AG04449 (cell line): ENCODE results near the gene ADGB.
A peak's percentile ranks its signal among the peaks of the same experiment; 100 is the strongest.
"Not testable (repeated sequence)": the region's sequence is repeated elsewhere in the genome, so short reads cannot be mapped to it uniquely, and the experiment has no call there.

ENCODE experiments used
- CTCF ChIA-PET: fragments of 350-600 bp; formaldehyde crosslinking; extraction: SDS; loops from one replicate; lab custom pipeline; 2021; ENCODE audit warnings: antibody characterized with exemption; lab: Yijun Ruan, JAX
- POLR2A ChIA-PET: fragments of 400-600, 350-600 bp; formaldehyde crosslinking; extraction: SDS; loops from one replicate; lab custom pipeline; 2020; ENCODE audit warnings: antibody characterized with exemption, inconsistent platforms; lab: Yijun Ruan, JAX
- DNase-seq: peaks from one replicate; pipeline ENCODE4 v3.0.0-alpha.2; 2010; ENCODE audit warnings: low read depth, low spot score
- H3K4me3 ChIP-seq: 2 replicates; pipeline ENCODE4 v1.5.1; 2011; ENCODE audit warnings: low read depth, mild to moderate bottlenecking, control low read depth, low read length
- CTCF ChIP-seq: IDR thresholded peaks from one replicate; pipeline ENCODE4 v1.5.1; 2011; ENCODE audit warnings: mild to moderate bottlenecking, moderate library complexity, low read length, control low read depth, inconsistent platforms; ENCODE audit not compliant: insufficient read depth; ENCODE audit errors: missing control alignments

Gene ADGB

GRCh38 chr6:146851837-146852236 lies 253.1 kb downstream of the ADGB start:
- TF ChIP-seq CTCF, result no peak
- CTCF ChIA-PET, result no interaction called here
- DNase-seq, result peak; percentile 72

GRCh38 chr6:146854521-146855255 lies 255.9 kb downstream of the ADGB start:
- H3K4me3 ChIP-seq, DNase-seq, POLR2A ChIA-PET: not testable (repeated sequence)
- CTCF ChIA-PET, result interaction anchor here (0.9 to 1.5 kb wide), 2 partner anchors 11 to 48 kb away, joined by 4 read pairs; no protein-coding TSS in a partner anchor

More at GRCh38 chr6:146851837-146852236, 253.1 kb downstream of the ADGB start:
- no peak overlapping the region for H3K4me3 ChIP-seq
- POLR2A ChIA-PET, result no interaction called here

GRCh38 chr6:146855889-146856288 lies 257.1 kb downstream of the ADGB start:
- TF ChIP-seq CTCF, result no peak
- ChIA-PET POLR2A (no interaction called here), CTCF (interaction anchor here (0.9 to 1.6 kb wide), 12 partner anchors 9 to 430 kb away, joined by 3 to 6 read pairs (median 4); no protein-coding TSS in a partner anchor)
- H3K4me3 ChIP-seq, result no peak overlapping the region
- no peak for DNase-seq

- H3K4me3 ChIP-seq, result no peak overlapping the region
- TF ChIP-seq CTCF, result no peak
- ChIA-PET POLR2A (no interaction called here), CTCF (interaction anchor here (0.6 to 1.6 kb wide), 15 partner anchors 9 to 527 kb away, joined by 3 to 6 read pairs (median 3); no protein-coding TSS in a partner anchor)
- no peak for DNase-seq
Observed at GRCh38 chr6:146856296-146856695, 257.5 kb downstream of the ADGB start.

GRCh38 chr6:146857180-146857979 lies 258.6 kb downstream of the ADGB start:
- peak; percentile 95 for TF ChIP-seq CTCF

GRCh38 chr6:146857980-146858347 lies 259.2 kb downstream of the ADGB start:
- CTCF ChIA-PET, result interaction anchor here (0.6 to 2.0 kb wide), 8 partner anchors 9 to 528 kb away, joined by 3 to 8 read pairs (median 4); no protein-coding TSS in a partner anchor
- no peak for DNase-seq
- no peak for TF ChIP-seq CTCF
- POLR2A ChIA-PET, result no interaction called here
- H3K4me3 ChIP-seq, result peak overlapping the region; percentile 41

More at GRCh38 chr6:146857180-146857979, 258.6 kb downstream of the ADGB start:
- peak; percentile 41 for DNase-seq
- ChIA-PET CTCF (interaction anchor here (0.6 to 2.0 kb wide), 20 partner anchors 8 to 529 kb away, joined by 3 to 8 read pairs (median 4); no protein-coding TSS in a partner anchor), POLR2A (no interaction called here)
- peak overlapping the region; percentile 41 for H3K4me3 ChIP-seq
